CD4-positive, CD25-positive, alpha-beta regulatory T cell (primary cell): Measurements from ENCODE around the gene PRH2. TPM values are rescaled to one million over a fixed set of nuclear protein-coding genes. Genes with fewer than 3 reads are reported as not detected.

ENCODE experiments used
- ATAC-seq, 2 donors: fragments of 150-1000 bp; cut with Tn5 transposase; one replicate each; pipeline ENCODE4 v1.10.0; 2021; ENCODE audit warnings: low read depth in 2 of 2, moderate number of reproducible peaks in 2 of 2, moderate library complexity in 1 of 2
- DNase-seq, 3 donors: peaks; one replicate each; pipeline versions ENCODE4 v3.0.0 to v3.0.0-alpha.2; 2012 to 2022; ENCODE audit warnings: mixed read lengths in 1 of 3
- H3K27ac ChIP-seq: one replicate; pipeline ENCODE4 v1.7.0; 2013; ENCODE audit warnings: mild to moderate bottlenecking, low read length; ENCODE audit not compliant: insufficient read depth, poor library complexity, severe bottlenecking
- H3K27me3 ChIP-seq: one replicate; pipeline ENCODE4 v1.7.0; 2013; ENCODE audit warnings: low read length; ENCODE audit not compliant: control insufficient read depth, insufficient read depth
- H3K36me3 ChIP-seq: one replicate; pipeline ENCODE4 v1.7.0; 2013; ENCODE audit warnings: mild to moderate bottlenecking, low read length, moderate library complexity; ENCODE audit not compliant: control insufficient read depth, insufficient read depth
- H3K4me1 ChIP-seq: 2 replicates; pipeline ENCODE4 v1.7.0; 2013; ENCODE audit warnings: mild to moderate bottlenecking, low read length; ENCODE audit not compliant: insufficient read depth, control insufficient read depth, poor library complexity, severe bottlenecking
- H3K4me3 ChIP-seq: one replicate; pipeline ENCODE4 v1.7.0; 2013; ENCODE audit warnings: low read depth, mild to moderate bottlenecking, low read length, moderate library complexity
- H3K9me3 ChIP-seq, 2 experiments: 1 replicate in 1 of 2; 2 replicates in 1 of 2; pipeline ENCODE4 v1.7.0; 2013; ENCODE audit warnings: low read length in 2 of 2, mild to moderate bottlenecking in 1 of 2, moderate library complexity in 1 of 2; ENCODE audit not compliant: control insufficient read depth in 2 of 2
- H3K27ac Mint-ChIP-seq, 3 donors: one replicate each; pipeline ENCODE4 v1.8.0; 2020 to 2022; ENCODE audit warnings: mild to moderate bottlenecking in 3 of 3, mixed read lengths in 3 of 3, moderate library complexity in 2 of 3
- H3K27me3 Mint-ChIP-seq: one replicate; pipeline ENCODE4 v1.8.0; 2022; ENCODE audit warnings: mild to moderate bottlenecking, mixed read lengths
- H3K36me3 Mint-ChIP-seq: one replicate; pipeline ENCODE4 v1.8.0; 2020; ENCODE audit warnings: mixed read lengths
- H3K4me1 Mint-ChIP-seq, 4 donors: one replicate each; pipeline ENCODE4 v1.8.0; 2020 to 2022; ENCODE audit warnings: mixed read lengths in 4 of 4, mild to moderate bottlenecking in 1 of 4
- H3K4me3 Mint-ChIP-seq, 4 donors: one replicate each; pipeline ENCODE4 v1.8.0; 2020 to 2022; ENCODE audit warnings: mild to moderate bottlenecking in 4 of 4, mixed read lengths in 4 of 4, moderate library complexity in 3 of 4
- H3K9me3 Mint-ChIP-seq, 7 donors: one replicate each; pipeline ENCODE4 v1.8.0; 2020 to 2022; ENCODE audit warnings: mixed read lengths in 7 of 7, mild to moderate bottlenecking in 3 of 7, moderate library complexity in 2 of 7
- polyA plus RNA-seq, 4 donors: library from polyadenylated mRNA; unstranded; fragments of 300-500 nt; fragmentation: Illumina TruSeq; gene quantifications; one replicate each; pipeline ENCODE4 v1.2.3, GENCODE V29; 2021
- total RNA-seq: library from RNA; stranded (reverse); gene quantifications from one replicate; pipeline ENCODE4 v1.2.3, GENCODE V29; 2022

The PRH2 gene
- total and polyA plus RNA-seq, 5 donors from 2014 or later = not detected

DNA sequence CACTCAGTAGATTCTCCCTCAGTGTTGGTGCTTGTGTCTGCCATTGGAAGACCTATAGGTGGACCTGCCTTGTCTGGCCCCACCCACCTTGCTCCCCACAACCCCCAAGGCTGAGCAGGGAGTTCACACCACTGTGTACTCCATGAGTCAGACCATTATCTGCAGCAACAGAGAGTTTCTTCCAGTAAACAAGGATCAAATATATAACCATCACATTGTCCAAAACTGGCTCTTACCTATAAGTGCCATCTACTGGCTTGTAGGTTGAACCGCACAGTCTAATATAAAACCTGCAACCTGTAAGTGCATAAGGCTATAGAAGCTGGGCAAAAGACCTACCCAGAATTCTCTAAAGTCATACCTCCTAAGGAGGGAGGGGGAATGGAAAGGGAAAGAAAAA lies 27.6 kb upstream of the PRH2 start:
- H3K4me3 ChIP-seq = no peak overlapping the region
- Mint-ChIP-seq H3K36me3 (peaks cover 44% of the 10 kb centered on the region), H3K4me1 (peaks cover 0 to 4% (median 1%) of the 10 kb centered on the region in 4 donors), H3K4me3 (no peak overlapping the region), H3K27me3 (no peaks in the 10 kb centered on the region), H3K27ac (no peak overlapping the region), H3K9me3 (peaks cover 5 to 35% (median 15%) of the 10 kb centered on the region in 7 donors)
- no peaks in the 10 kb centered on the region for H3K36me3 ChIP-seq
- H3K9me3 ChIP-seq = peaks cover 16 to 22% of the 10 kb centered on the region in 2 experiments
- H3K4me1 ChIP-seq = no peaks in the 10 kb centered on the region
- DNase-seq = no peak
- ATAC-seq = no peak
- no peak overlapping the region for H3K27ac ChIP-seq
- H3K27me3 ChIP-seq = no peaks in the 10 kb centered on the region

DNA sequence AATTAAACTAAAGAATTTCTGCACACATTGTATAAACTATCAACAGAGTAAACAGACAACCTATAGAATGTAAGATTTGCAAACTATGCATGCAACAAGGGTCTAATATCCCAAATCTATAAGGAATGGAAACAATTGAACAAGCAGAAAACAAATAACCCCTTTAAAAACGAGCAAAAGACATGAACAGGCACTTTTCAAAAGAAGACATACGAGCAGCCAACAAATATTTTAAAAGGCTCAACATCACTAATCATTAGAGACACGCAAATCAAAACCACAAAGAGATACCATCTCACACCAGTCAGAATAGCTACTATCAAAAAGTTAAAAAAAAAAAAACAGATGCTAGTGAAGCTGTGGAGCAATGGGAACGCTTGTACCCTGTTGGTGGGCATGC lies 24.4 kb upstream of the PRH2 start:
- H3K9me3 Mint-ChIP-seq = peaks cover 3 to 36% (median 12%) of the 10 kb centered on the region in 7 donors
- DNase-seq (no peak), ATAC-seq (no peak)
- Histone ChIP-seq H3K9me3 (peaks cover 16 to 22% of the 10 kb centered on the region in 2 experiments), H3K27ac (no peak overlapping the region), H3K27me3 (no peaks in the 10 kb centered on the region), H3K4me3 (no peak overlapping the region), H3K4me1 (no peaks in the 10 kb centered on the region), H3K36me3 (no peaks in the 10 kb centered on the region)
- peak overlapping the region in 1 of 3 donors; percentile 34 for H3K27ac Mint-ChIP-seq
- H3K27me3 Mint-ChIP-seq = no peaks in the 10 kb centered on the region
- peaks cover 0 to under 1% (median 0%) of the 10 kb centered on the region in 4 donors for H3K4me1 Mint-ChIP-seq
- no peak overlapping the region for H3K4me3 Mint-ChIP-seq
- H3K36me3 Mint-ChIP-seq = peaks cover 57% of the 10 kb centered on the region

DNA sequence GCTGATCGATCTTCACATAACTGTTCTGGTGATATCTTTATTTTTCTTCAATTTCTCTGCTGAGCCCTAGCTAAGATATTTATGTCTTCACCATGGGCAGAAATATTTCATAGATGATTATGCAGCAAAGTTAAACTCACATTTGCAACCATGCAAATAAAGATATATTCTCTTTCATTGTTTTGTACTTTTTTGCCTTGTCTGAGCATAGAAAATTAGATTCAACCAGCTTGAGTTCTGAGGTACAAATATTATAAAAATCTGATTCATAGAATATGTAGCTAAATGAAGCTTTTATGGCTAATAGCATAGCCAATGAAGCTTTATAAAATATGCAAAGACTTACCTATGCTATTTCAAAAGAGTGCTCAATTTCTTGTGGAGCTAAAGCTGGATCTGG lies 19.6 kb upstream of the PRH2 start, which contains the start of gene TAS2R13:
Gene TAS2R13 (minus strand): TSS at position 101 of the 400 bp plus-strand sequence. CDS start 264 bp downstream, outside the sequence.
- H3K27ac ChIP-seq = no peak within 1 kb of the TSS
- peaks cover 5 to 6% of the 10 kb centered on the region in 2 experiments for H3K9me3 ChIP-seq
- no peak within 1 kb of the TSS for H3K4me3 ChIP-seq
- H3K4me1 ChIP-seq = no peaks in the 10 kb centered on the region
- no peaks in the 10 kb centered on the region for H3K27me3 ChIP-seq
- ATAC-seq = no peak
- Mint-ChIP-seq H3K27ac (no peak within 1 kb of the TSS), H3K4me1 (peaks cover 0 to 3% (median 0%) of the 10 kb centered on the region in 4 donors), H3K9me3 (peaks cover 2 to 14% (median 4%) of the 10 kb centered on the region in 7 donors), H3K36me3 (peaks cover 32% of the 10 kb centered on the region), H3K27me3 (no peaks in the 10 kb centered on the region), H3K4me3 (no peak within 1 kb of the TSS)
- no peak for DNase-seq
- no peaks in the 10 kb centered on the region for H3K36me3 ChIP-seq

DNA sequence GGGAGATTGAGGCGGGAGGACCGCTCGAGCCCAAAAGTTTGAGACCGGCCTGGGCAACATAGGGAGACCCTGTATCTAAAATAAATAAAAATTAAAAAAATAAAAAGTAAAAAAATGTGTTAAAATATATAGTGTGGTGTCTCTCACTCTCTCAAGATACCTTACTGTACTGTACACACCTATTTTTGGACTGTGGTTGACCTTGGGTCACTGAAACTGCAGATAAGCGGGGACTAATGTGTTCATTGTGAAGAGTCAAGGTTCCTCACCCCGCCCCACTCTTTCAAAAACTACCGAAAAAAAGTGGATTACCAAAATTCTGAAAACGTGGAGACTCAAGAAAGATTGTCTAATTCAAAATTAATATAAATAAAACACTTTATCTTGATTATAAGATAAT lies 18.7 kb upstream of the PRH2 start:
- no peak for DNase-seq
- H3K9me3 ChIP-seq = no peaks in the 10 kb centered on the region
- no peak overlapping the region for H3K27ac ChIP-seq
- H3K4me3 ChIP-seq = no peak overlapping the region
- ATAC-seq = no peak
- H3K9me3 Mint-ChIP-seq = peaks cover 0 to 6% (median 4%) of the 10 kb centered on the region in 7 donors
- no peaks in the 10 kb centered on the region for H3K27me3 Mint-ChIP-seq
- H3K36me3 Mint-ChIP-seq = peaks cover 29% of the 10 kb centered on the region
- peaks cover 0 to 5% (median 0%) of the 10 kb centered on the region in 4 donors for H3K4me1 Mint-ChIP-seq
- H3K4me1 ChIP-seq = no peaks in the 10 kb centered on the region
- no peaks in the 10 kb centered on the region for H3K36me3 ChIP-seq
- H3K27me3 ChIP-seq = no peaks in the 10 kb centered on the region
- H3K4me3 Mint-ChIP-seq = no peak overlapping the region
- no peak overlapping the region for H3K27ac Mint-ChIP-seq

DNA sequence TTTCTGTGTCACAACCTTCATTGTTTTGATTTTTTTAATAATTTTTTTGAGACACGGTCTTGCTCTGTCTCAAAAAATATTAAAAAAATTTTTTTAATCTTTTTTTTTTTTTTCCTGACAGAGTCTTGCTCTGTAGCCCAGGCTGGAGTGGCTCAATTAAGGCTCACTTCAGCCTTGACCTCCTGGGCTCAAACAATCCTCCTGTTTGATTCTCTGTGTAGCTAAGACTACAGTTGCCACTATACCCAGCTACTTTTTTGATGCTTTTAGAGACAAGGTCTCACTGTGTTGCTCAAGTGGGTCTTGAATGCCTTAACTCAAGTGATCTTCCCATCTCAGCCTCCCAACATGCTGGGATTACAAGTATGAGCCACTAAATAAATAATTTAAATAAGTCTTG lies 9.2 kb upstream of the PRH2 start:
- ATAC-seq = no peak
- H3K27ac Mint-ChIP-seq = no peak overlapping the region
- Histone ChIP-seq H3K27ac (no peak overlapping the region), H3K4me1 (no peaks in the 10 kb centered on the region), H3K36me3 (no peaks in the 10 kb centered on the region), H3K27me3 (no peaks in the 10 kb centered on the region), H3K4me3 (no peak overlapping the region), H3K9me3 (no peaks in the 10 kb centered on the region)
- H3K4me1 Mint-ChIP-seq = peaks cover 0 to 7% (median 0%) of the 10 kb centered on the region in 4 donors
- H3K4me3 Mint-ChIP-seq = no peak overlapping the region
- DNase-seq = no peak
- no peaks in the 10 kb centered on the region for H3K9me3 Mint-ChIP-seq
- H3K27me3 Mint-ChIP-seq = no peaks in the 10 kb centered on the region
- H3K36me3 Mint-ChIP-seq = no peaks in the 10 kb centered on the region

DNA sequence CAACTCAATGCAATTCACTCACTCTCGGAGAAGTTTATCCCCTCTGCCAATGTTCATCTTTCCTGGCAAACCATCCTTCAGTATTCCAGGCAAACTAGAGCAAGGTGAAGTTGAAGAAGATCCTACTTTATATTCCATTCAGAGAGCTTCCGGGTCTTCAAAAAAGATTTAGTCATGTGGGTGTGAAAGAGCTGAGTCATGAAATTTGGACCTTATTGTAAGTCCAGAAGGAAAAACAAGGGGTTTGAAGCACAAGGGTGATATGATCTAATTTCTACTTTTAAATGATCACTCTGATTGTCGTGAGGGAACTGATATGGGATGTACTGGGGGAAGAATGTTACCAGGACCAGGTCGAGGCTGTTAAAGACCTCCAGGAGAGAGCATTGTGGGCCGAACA lies 2.8 kb upstream of the PRH2 start:
- H3K27ac ChIP-seq = no peak overlapping the region
- ATAC-seq (no peak), DNase-seq (no peak)
- peaks cover 11% of the 10 kb centered on the region for H3K36me3 Mint-ChIP-seq
- H3K27me3 ChIP-seq = no peaks in the 10 kb centered on the region
- H3K27ac Mint-ChIP-seq = no peak overlapping the region
- no peaks in the 10 kb centered on the region for H3K4me1 ChIP-seq
- H3K9me3 ChIP-seq = no peaks in the 10 kb centered on the region
- H3K9me3 Mint-ChIP-seq = peaks cover 0 to 1% (median 0%) of the 10 kb centered on the region in 7 donors
- no peak overlapping the region for H3K4me3 Mint-ChIP-seq
- H3K36me3 ChIP-seq = no peaks in the 10 kb centered on the region
- no peaks in the 10 kb centered on the region for H3K27me3 Mint-ChIP-seq
- H3K4me1 Mint-ChIP-seq = peaks cover 0 to 12% (median under 1%) of the 10 kb centered on the region in 4 donors
- H3K4me3 ChIP-seq = no peak overlapping the region

DNA sequence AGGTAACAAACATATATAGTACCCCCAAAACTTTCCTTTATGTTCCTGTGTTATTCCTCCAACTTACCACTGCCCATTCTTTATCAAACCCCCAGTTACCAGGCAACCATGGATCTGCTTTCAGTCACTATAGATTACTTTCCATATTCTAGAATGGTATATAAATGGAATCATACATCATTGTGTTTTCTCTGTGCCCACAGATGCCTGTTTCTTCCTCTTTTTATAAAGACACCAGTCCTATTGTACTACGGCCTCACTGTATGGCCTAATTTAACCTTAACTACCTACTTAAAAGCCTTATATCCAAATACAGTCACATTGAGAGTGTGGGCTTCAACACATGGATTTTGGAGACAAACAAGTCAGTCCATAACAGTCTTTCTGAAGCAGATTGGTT lies 7.5 kb downstream of the PRH2 start:
- Histone ChIP-seq H3K36me3 (no peaks in the 10 kb centered on the region), H3K27me3 (no peaks in the 10 kb centered on the region), H3K4me3 (no peak overlapping the region), H3K9me3 (no peaks in the 10 kb centered on the region), H3K4me1 (no peaks in the 10 kb centered on the region), H3K27ac (no peak overlapping the region)
- Mint-ChIP-seq H3K27me3 (no peaks in the 10 kb centered on the region), H3K36me3 (peaks cover 4% of the 10 kb centered on the region), H3K9me3 (no peaks in the 10 kb centered on the region), H3K27ac (no peak overlapping the region), H3K4me3 (no peak overlapping the region), H3K4me1 (peaks cover 0 to 12% (median 2%) of the 10 kb centered on the region in 4 donors)
- no peak for ATAC-seq
- no peak for DNase-seq

DNA sequence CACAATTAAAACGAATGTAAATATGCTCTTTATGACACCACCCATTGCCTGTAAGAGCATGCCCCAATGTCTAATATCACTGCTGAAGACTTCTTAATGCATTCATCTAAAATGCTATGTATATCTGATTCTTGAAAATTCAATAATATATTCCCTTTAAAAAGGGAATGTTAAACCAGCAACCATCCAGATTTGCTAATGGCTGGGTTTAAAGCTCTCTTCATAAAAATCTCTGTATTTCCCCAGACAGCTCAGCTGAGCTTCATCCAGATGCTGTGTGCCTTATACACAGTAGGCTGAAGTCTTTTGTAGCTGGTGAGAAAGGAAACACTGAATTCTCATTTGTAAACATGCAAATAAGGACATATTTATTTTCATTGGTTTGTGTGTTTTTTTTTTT lies 10.1 kb downstream of the PRH2 start, which contains the start of gene TAS2R14:
Gene TAS2R14 (minus strand): TSS at position 101 of the 400 bp plus-strand sequence. CDS start 56 bp downstream, at position 45.
- no peaks in the 10 kb centered on the region for H3K27me3 Mint-ChIP-seq
- peaks cover 0 to 1% (median 0%) of the 10 kb centered on the region in 7 donors for H3K9me3 Mint-ChIP-seq
- H3K36me3 ChIP-seq = no peaks in the 10 kb centered on the region
- H3K4me1 ChIP-seq = no peaks in the 10 kb centered on the region
- no peak within 1 kb of the TSS for H3K27ac Mint-ChIP-seq
- no peak within 1 kb of the TSS for H3K4me3 Mint-ChIP-seq
- no peak for DNase-seq
- no peak within 1 kb of the TSS for H3K27ac ChIP-seq
- no peaks in the 10 kb centered on the region for H3K27me3 ChIP-seq
- no peak for ATAC-seq
- H3K4me3 ChIP-seq = no peak within 1 kb of the TSS
- H3K36me3 Mint-ChIP-seq = peaks cover 4% of the 10 kb centered on the region
- peaks cover 0 to 16% (median 5%) of the 10 kb centered on the region in 4 donors for H3K4me1 Mint-ChIP-seq
- no peaks in the 10 kb centered on the region for H3K9me3 ChIP-seq
